Endothelial cell of umbilical vein (primary cell): ENCODE measurements around the gene MVD. TPM values are rescaled to one million over a fixed set of nuclear protein-coding genes. Genes with fewer than 3 reads are reported as not detected.

Source experiments
- BruUV-seq: library from RNA; stranded (reverse); fragments of 400-500 nt; replicated peaks from 2 replicates; lab custom pipeline; 2021; lab: Mats Ljungman, UMichigan
- CTCF ChIA-PET: fragments of 300-600, 350-600 bp; sonication (Branson Sonifier 250); formaldehyde crosslinking; loops from one replicate; lab custom pipeline; 2021; ENCODE audit warnings: antibody characterized with exemption, inconsistent platforms; lab: Charles Lee
- POLR2A ChIA-PET: fragments of 300-600, 350-600 bp; sonication (Branson Sonifier 250); formaldehyde crosslinking; loops from one replicate; lab custom pipeline; 2021; ENCODE audit warnings: antibody characterized with exemption, inconsistent platforms; lab: Charles Lee
- DNase-seq: peaks from one replicate; pipeline ENCODE4 v3.0.0-alpha.2; 2011; ENCODE audit warnings: low read depth, low spot score
- FAIRE-seq: peaks from 2 replicates; lab custom pipeline; 2011; peaks lifted over from hg19 to GRCh38; lab: Jason Lieb, UNC
- H2AFZ ChIP-seq: 2 replicates; pipeline ENCODE4 v1.6.0; 2012; ENCODE audit warnings: low read depth, low read length, control low read depth, inconsistent platforms
- H3K27ac ChIP-seq: 2 replicates; pipeline ENCODE4 v1.5.1; 2011; ENCODE audit warnings: low read depth, mild to moderate bottlenecking, control low read depth, low read length, moderate library complexity; ENCODE audit not compliant: insufficient read depth
- H3K27me3 ChIP-seq, 2 experiments: 2 replicates each; pipeline versions ENCODE4 v1.6.0 to v1.6.1; 2011; ENCODE audit warnings: low read length in 2 of 2, mixed read lengths in 1 of 2; ENCODE audit not compliant: control insufficient read depth in 2 of 2, insufficient read depth in 2 of 2
- H3K36me3 ChIP-seq, 2 experiments: 2 replicates in 1 of 2; 3 replicates in 1 of 2; pipeline ENCODE4 v1.5.1; 2011; ENCODE audit warnings: low read length in 2 of 2, mild to moderate bottlenecking in 1 of 2, moderate library complexity in 1 of 2; ENCODE audit not compliant: control insufficient read depth in 2 of 2, insufficient read depth in 2 of 2; ENCODE audit errors: extremely low read depth in 1 of 2
- H3K4me1 ChIP-seq: 3 replicates; pipeline ENCODE4 v1.5.1; 2011; ENCODE audit warnings: mild to moderate bottlenecking, low read length; ENCODE audit not compliant: control insufficient read depth, insufficient read depth; ENCODE audit errors: extremely low read depth
- H3K4me2 ChIP-seq: 2 replicates; pipeline ENCODE4 v1.6.1; 2011; ENCODE audit warnings: low read length, control low read depth, mixed read lengths; ENCODE audit not compliant: insufficient read depth
- H3K4me3 ChIP-seq, 3 experiments: fragments of 200-600 bp in 1 of 3; sonication (generic), shearing (Covaris generic) in 1 of 3; replicated peaks in 1 of 3; 2 replicates each; pipeline ENCODE4 v1.5.1; 2011 to 2016; ENCODE audit warnings: control low read depth in 3 of 3, low read length in 3 of 3, mild to moderate bottlenecking in 2 of 3, inconsistent platforms in 1 of 3, low read depth in 1 of 3, moderate library complexity in 1 of 3; ENCODE audit not compliant: insufficient read depth in 1 of 3
- H3K79me2 ChIP-seq: 2 replicates; pipeline ENCODE4 v1.6.0; 2012; ENCODE audit warnings: low read length, inconsistent platforms; ENCODE audit not compliant: control insufficient read depth, insufficient read depth
- H3K9ac ChIP-seq: replicated peaks from 2 replicates; pipeline ENCODE3; 2011; ENCODE audit warnings: low read length, control low read depth; ENCODE audit not compliant: insufficient read depth; ENCODE audit errors: extremely low read depth
- H3K9me1 ChIP-seq: replicated peaks from 3 replicates; pipeline ENCODE4 v1.6.0; 2011; ENCODE audit warnings: mild to moderate bottlenecking, low read length; ENCODE audit not compliant: control insufficient read depth, insufficient read depth; ENCODE audit errors: extremely low read depth
- H3K9me3 ChIP-seq: replicated peaks from 2 replicates; pipeline ENCODE4 v1.5.1; 2012; ENCODE audit warnings: low read length, inconsistent platforms; ENCODE audit not compliant: control insufficient read depth, insufficient read depth
- H4K20me1 ChIP-seq: replicated peaks from 2 replicates; pipeline ENCODE3; 2011; ENCODE audit warnings: mild to moderate bottlenecking, low read length; ENCODE audit not compliant: control insufficient read depth, insufficient read depth; ENCODE audit errors: extremely low read depth
- EZH2 ChIP-seq: IDR thresholded peaks from 2 replicates; pipeline ENCODE4 v1.6.1; 2012; ENCODE audit warnings: borderline replicate concordance, low read depth, mild to moderate bottlenecking, moderate library complexity, low read length, inconsistent platforms; ENCODE audit not compliant: severe bottlenecking
- JUN ChIP-seq: IDR thresholded peaks from 2 replicates; pipeline ENCODE4 v1.6.1; 2011; ENCODE audit warnings: borderline replicate concordance, low read depth; ENCODE audit not compliant: insufficient read length, insufficient read depth
- POLR2A ChIP-seq: IDR thresholded peaks from 2 replicates; pipeline ENCODE4 v1.6.1; 2012; ENCODE audit warnings: low read depth, mild to moderate bottlenecking, control low read depth, low read length
- POLR2AphosphoS5 ChIP-seq: IDR thresholded peaks from 2 replicates; pipeline ENCODE4 v1.6.1; 2012; ENCODE audit warnings: low read depth, mild to moderate bottlenecking, control low read depth, low read length, moderate library complexity; ENCODE audit not compliant: insufficient read depth
- dilution Hi-C: fragments of 300-500 bp; cut with MboI; formaldehyde crosslinking; loops from one replicate; pipeline ENCODE4 v1.15.0; 2019; ENCODE audit warnings: low sequenced_read_pairs; ENCODE audit not compliant: extremely low pct_ligation_motif_present
- intact Hi-C: fragments of 100-400 bp; cut with micrococcal nuclease; formaldehyde crosslinking; loops from one replicate; pipeline ENCODE4 v1.10.0; 2022
- polyA plus RNA-seq, 4 experiments: library from polyadenylated mRNA; depleted of rRNA in 3 of 4; stranded (reverse) in 3 of 4; unstranded in 1 of 4; fragments of >200 nt; gene quantifications; 2 replicates each; pipeline versions ENCODE4 v1.2.1 to v1.2.3, GENCODE V29; 2011 to 2012; ENCODE audit warnings: missing spikeins in 1 of 4
- total RNA-seq: library from RNA; stranded (reverse); gene quantifications from 2 replicates; pipeline ENCODE4 v1.2.3, GENCODE V29; 2021
- TF ChIP-seq, protein P1 (sequence below): IDR thresholded peaks from 2 replicates; pipeline ENCODE4 v1.6.1; 2011; ENCODE audit not compliant: insufficient read depth, insufficient read length

MVD gene
- total and polyA plus RNA-seq, 2 donors (not counting 3 experiments of a cell fraction or from before 2014, with no cell fraction given), result 64.4 to 142 TPM

DNA sequence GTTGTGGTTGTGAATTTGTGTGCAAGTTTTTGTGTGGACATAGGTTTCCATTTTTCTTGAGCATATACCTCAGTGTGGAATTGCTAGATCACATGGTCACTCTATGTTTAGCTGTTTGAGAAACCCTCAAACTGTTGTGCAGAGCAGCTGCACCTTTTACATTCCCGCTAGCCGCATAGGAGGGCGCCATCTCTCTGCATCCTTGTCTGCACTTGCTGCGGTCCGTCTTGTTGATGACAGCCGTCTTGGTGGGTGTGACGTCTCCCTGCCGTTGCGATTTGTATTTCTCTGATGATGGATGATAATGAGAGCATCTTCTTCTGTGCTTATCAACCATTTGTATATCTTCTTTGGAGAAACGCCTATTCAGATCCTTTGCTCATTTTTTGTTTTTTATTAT is 49.6 kb downstream of the MVD start:
- Histone ChIP-seq H3K4me1 (no peaks in the 10 kb centered on the region), H3K27me3 (no peaks in the 10 kb centered on the region), H3K9me1 (no peaks in the 10 kb centered on the region), H3K4me2 (no peak overlapping the region), H3K9me3 (no peaks in the 10 kb centered on the region), H3K4me3 (no peak overlapping the region), H3K27ac (no peak overlapping the region), H3K79me2 (peaks cover 4% of the 10 kb centered on the region), H4K20me1 (no peaks in the 10 kb centered on the region), H3K36me3 (peaks cover 0 to 28% of the 10 kb centered on the region in 2 experiments), H2AFZ (no peak overlapping the region), H3K9ac (no peak overlapping the region)
- dilution Hi-C loops (no loop called here), intact Hi-C loops (no loop called here)
- TF ChIP-seq, protein P1, sequence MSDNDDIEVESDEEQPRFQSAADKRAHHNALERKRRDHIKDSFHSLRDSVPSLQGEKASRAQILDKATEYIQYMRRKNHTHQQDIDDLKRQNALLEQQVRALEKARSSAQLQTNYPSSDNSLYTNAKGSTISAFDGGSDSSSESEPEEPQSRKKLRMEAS, result no peak
- ChIA-PET CTCF (no interaction called here), POLR2A (no interaction called here)
- no peak for DNase-seq
- no TSS peak for BruUV-seq
- no peak for FAIRE-seq

DNA sequence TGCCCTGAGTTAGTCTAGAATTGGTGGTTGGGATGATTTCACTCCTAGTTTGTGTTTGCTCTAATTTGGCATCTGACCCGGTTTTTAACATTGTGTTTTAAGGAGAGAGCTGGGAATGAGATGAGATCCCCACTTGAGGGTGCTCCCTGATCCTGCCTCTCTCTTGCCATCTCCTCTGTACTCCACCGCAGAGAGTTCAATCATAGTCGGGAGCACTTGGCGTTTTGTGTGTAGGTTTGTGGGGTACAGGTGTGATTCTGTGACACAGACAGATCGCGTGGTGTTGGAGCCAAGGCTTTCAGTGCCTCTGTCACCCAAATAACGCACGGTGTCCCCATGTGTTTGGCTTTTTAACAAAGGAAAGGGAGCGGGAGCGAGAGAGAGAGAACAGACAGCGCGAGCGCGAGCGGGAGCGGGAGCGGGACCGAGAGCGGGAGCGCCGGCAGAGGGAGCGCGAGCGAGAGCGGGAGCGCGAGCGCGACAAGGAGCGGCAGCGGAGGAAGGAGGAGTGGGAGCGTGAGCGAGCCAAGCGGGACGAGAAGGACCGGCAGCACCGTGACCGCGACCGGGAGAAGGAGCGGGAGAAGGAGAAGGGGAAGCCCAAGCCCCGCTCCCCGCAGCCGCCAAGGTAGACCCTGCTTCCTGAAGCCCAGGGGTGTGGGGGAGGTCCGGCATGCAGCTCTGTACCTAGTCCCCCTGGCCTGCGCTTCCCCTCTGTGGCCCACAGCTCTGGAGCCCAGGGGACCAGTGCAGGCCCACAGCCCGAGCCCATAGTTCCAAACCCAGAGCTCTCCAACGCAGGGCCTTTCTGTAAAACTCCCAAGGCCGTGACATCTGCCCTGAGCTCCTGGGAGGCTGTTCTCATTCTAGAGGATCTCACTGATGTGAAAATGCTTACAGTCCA is 51.7 kb downstream of the MVD start:
- H3K27ac ChIP-seq, result no peak overlapping the region
- no peaks in the 10 kb centered on the region for H3K9me3 ChIP-seq
- no peak for TF ChIP-seq EZH2
- no peak for TF ChIP-seq POLR2A
- no peak for TF ChIP-seq POLR2AphosphoS5
- no peak for TF ChIP-seq JUN
- no peak overlapping the region for H2AFZ ChIP-seq
- FAIRE-seq (no peak), DNase-seq (no peak)
- peaks cover 4% of the 10 kb centered on the region for H3K79me2 ChIP-seq
- no peak overlapping the region for H3K4me2 ChIP-seq
- no peaks in the 10 kb centered on the region for H4K20me1 ChIP-seq
- no peak overlapping the region for H3K4me3 ChIP-seq
- H3K27me3 ChIP-seq, result no peaks in the 10 kb centered on the region
- H3K9me1 ChIP-seq, result no peaks in the 10 kb centered on the region
- no peaks in the 10 kb centered on the region for H3K4me1 ChIP-seq
- peaks cover 0 to 33% of the 10 kb centered on the region in 2 experiments for H3K36me3 ChIP-seq
- intact Hi-C loops (no loop called here), dilution Hi-C loops (no loop called here)
- ChIA-PET POLR2A (no interaction called here), CTCF (interaction anchor here (1.2 kb wide), 1 partner anchor 18 kb away, joined by 4 read pairs; no protein-coding TSS in a partner anchor)
- H3K9ac ChIP-seq, result no peak overlapping the region
- no TSS peak for BruUV-seq
